NCI-H187 (cell line): ENCODE measurements around the gene MFRP.

Experiments
- DNase-seq, 2 experiments: peaks; one replicate each; lab custom pipeline; 2025; lab: John Stamatoyannopoulos, UW

Gene MFRP

DNA sequence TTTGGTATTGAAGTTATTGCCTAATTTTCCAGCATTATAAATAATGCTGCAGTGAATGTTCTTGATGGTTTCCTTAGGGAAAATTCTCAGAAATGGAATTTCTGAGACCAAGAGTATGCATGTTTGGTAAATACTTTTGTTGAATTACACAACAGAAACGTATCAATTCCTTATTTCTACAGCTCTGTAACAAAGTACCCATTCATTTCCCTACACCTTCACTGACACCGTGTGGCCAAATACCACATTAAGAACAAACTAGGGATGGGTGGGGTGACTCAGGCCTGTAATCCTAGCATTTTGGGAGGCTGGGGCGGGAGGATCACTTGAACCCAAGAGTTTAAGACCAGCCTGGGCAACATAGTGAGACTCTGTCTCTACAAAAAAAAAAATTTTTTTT is 51.3 kb downstream of the MFRP start:
- no peak for DNase-seq

DNA sequence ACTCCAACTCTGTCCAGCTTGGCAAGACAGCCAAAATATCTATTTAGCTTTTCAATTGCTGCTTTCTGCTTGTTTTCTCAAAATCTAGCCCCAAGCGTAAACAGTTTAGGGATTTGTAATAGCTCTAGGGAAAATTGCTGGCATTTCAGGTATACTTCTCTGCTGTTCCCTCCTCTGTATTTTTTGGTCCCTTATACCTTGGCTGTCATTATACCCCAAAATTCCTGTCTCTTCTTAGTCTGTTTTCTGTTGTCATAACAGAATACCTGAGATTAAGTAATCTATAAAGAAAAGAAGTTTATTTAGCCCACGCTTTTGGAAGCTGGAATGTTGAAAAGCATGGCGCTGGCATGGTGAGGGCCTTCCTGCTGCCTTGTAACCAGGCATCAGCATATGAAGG is 53.0 kb downstream of the MFRP start:
- no peak for DNase-seq

DNA sequence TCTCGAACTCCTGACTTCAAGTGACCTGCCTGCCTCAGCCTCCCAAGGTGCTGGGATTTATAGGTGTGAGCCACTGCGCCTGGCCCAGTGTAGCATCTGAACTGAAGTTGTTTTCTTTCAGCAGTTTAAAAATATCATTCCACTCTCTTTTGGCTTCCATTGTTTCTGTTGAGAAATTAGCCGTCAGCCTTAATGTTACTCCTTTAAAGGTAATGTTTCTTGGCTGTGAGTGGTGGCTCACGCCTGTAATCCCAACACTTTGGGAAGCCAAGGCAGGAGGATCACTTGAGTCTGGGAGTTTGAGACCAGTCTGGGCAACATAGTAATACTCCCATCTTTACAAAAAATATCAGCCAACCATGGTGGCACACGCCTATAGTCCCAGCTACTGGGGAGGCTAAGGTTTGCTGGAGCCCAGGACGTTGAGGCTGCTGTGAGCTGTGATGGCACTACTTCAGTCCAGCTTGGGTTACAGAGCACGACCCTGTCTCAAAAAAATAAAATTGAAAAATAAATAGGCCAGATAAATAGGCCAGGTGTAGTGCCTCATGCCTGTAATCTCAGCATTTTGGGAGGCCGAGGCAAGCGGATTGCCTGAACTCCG is 55.5 kb downstream of the MFRP start:
- DNase-seq = no peak
